Glomerular endothelial cell (primary cell): Measurements from ENCODE around the gene TRIM46. TPM values are rescaled to one million over a fixed set of nuclear protein-coding genes. Genes with fewer than 3 reads are reported as not detected.

Experiments
- DNase-seq: peaks from one replicate; pipeline ENCODE4 v3.0.0-alpha.2; 2011; ENCODE audit warnings: low read depth, low spot score; ENCODE audit errors: extremely low read depth
- total RNA-seq: library from RNA; depleted of rRNA; stranded (reverse); fragments of >200 nt; gene quantifications from 2 replicates; pipeline ENCODE4 v1.2.3, GENCODE V29; 2015

TRIM46 gene, protein sequence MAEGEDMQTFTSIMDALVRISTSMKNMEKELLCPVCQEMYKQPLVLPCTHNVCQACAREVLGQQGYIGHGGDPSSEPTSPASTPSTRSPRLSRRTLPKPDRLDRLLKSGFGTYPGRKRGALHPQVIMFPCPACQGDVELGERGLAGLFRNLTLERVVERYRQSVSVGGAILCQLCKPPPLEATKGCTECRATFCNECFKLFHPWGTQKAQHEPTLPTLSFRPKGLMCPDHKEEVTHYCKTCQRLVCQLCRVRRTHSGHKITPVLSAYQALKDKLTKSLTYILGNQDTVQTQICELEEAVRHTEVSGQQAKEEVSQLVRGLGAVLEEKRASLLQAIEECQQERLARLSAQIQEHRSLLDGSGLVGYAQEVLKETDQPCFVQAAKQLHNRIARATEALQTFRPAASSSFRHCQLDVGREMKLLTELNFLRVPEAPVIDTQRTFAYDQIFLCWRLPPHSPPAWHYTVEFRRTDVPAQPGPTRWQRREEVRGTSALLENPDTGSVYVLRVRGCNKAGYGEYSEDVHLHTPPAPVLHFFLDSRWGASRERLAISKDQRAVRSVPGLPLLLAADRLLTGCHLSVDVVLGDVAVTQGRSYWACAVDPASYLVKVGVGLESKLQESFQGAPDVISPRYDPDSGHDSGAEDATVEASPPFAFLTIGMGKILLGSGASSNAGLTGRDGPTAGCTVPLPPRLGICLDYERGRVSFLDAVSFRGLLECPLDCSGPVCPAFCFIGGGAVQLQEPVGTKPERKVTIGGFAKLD
- total RNA-seq, result 9.9 and 11.8 TPM in 2 replicates

DNA sequence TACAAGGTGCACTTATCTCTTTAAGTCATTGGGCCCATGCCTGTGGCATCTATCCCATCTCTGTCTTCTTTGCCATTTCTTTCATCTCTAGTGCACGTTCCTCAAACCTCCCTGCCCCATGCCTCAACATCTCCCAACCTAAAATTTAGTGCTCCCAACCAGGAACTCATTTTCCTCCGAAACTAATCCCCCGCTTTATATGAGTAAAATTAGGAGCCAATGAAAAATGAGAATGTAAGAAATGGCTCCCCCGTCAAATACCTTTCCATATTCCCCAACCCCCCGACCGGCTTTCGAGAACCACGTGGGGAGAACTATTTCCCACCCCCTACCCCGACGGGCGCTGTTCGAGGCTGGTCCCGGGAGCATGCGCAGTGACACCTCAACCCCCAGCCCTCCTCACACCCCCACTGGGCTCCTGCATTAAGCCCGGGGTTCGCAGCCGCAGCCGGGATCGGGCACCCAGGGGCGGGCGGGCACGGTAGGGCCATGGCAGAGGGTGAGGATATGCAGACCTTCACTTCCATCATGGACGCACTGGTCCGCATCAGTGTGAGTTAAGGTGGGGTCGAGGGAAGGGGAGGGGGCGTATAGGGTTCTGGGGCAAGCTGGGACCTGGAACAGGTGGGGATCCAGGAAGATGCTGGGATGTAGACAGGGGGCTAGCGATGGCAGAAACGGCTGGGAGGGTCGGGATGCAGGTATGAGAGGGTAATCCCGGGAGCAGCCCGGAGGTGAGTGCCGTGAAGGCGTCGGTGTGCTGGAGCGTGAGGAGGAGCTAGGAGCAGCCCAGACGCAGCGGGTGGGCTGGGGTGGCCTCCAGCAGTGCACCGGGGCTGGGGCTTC is at the start of gene TRIM46:
Gene TRIM46, plus strand, starts transcription at position 372 of the 846 bp plus-strand sequence. Its CDS starts 118 bp downstream, at position 490.
- no peak for DNase-seq

DNA sequence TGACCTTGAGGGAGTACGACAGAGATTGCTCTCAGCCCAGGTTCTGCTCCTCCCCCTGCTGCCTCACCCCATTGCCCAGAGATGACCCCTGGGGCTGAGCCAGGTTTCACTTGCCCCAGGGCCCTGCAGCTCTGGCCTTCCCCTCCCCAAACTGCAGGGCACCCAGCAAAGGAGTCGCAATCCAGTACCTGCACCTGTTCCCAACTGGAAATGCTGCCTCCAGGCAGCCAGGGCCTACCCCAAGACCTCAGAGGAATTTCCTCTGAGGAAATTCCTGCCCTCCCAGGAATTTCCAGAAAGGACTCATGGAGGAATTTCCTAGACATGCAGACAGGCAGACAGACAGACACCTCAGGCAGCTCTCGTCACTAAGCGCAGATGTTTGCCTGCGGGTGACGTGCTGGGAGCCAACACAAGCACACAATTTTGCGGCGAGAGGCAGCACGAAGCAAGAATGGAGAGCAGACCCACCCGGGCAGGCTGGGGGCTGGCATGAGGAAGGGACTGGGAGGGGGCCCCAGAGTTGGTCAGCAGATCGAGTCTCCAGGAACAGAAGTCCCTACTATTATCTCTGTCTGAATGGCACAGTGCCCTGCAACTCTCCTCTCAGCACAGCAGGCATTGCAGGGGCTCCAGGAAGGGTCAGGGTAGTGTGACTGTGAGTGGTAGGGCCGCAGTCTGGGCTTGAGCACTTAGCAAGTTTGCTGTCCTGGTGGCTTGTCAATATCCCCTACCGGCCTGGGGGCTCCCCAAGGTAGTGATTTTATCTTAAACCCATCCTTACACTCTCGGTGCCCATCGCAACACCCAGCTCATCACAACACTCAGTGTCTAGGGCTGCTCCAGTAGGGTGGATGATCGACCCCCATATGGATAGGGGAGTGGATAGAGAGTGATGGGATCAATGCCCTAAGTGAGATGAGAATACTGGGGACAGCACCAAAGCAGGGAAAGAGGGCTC is 48.9 kb upstream of the TRIM46 start:
- no peak for DNase-seq

DNA sequence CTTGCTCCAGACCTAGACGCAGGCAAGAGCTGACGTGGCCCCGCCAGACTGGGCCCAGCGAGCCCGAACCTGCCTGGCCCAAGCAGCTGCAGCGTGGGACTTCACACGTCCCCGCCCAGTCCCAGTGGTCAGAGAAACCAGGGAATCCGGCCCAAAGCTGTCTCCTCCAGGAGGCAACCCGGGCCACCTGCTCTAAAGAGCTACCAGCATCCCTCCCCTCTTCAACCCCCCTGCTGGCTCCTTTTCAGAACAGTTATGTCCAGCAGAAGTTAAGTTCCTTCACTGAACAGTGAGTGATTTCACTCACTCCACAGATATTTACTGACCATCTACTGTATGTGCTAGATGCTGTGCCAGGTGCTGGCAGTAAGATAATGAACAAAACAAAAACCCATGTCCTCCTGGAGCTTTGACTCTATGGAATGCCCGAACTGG is 48.1 kb upstream of the TRIM46 start:
- no peak for DNase-seq

DNA sequence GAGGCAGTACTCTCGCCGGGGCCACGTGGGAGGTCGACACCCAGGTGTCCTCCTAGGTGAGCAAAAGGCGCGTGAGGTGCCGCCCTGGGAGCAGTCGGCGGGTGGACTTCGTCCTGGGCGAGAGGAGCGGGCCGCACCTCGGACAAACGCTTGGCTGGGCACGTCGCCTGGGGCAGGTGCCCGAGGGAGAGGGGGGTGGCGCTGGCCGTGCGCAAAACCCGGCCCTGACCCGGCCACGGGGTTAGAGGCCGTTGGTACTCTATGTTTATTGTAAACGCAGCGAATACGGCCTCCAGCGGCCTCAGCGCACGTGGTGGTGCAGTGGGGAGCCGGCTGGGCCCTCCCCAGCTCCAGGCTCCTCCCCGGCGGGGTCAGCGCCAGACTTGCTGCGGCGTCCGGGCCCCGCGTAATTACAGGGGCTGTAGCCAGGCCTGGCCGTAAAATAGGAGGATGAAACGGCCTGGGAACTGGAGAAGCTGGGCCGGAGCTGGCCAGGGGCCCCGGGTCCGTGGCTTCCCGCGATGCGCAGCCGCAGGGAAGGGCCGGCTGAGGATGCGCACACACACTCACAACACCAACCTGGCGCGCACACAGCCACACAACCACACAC is 47.6 kb upstream of the TRIM46 start:
- no peak for DNase-seq

DNA sequence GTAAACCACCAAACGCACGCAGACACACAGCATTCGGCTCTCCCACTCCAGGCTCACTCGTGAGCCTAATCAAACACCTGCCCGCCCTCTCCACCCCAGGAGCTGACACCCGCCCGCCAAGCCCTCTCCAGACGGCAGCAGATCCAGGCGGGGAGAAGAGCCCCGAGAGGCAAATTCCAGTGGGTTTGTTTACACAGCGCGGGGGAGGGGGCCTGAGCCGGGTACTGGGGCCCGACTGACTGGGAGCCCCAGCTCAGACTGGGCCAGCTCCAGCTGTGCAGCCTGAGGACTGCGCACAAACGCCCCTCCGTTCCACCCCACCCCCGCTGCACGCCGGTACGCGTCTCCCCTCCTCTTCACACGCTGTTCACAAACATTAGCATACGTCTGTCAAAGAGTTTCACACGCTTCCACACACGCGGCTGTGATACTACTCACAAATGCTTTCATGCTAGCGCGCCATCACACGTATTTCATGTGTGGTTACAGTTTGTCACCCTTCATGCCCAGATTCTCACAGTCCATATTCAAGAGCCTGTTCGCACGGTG is 47.0 kb upstream of the TRIM46 start:
- no peak for DNase-seq

DNA sequence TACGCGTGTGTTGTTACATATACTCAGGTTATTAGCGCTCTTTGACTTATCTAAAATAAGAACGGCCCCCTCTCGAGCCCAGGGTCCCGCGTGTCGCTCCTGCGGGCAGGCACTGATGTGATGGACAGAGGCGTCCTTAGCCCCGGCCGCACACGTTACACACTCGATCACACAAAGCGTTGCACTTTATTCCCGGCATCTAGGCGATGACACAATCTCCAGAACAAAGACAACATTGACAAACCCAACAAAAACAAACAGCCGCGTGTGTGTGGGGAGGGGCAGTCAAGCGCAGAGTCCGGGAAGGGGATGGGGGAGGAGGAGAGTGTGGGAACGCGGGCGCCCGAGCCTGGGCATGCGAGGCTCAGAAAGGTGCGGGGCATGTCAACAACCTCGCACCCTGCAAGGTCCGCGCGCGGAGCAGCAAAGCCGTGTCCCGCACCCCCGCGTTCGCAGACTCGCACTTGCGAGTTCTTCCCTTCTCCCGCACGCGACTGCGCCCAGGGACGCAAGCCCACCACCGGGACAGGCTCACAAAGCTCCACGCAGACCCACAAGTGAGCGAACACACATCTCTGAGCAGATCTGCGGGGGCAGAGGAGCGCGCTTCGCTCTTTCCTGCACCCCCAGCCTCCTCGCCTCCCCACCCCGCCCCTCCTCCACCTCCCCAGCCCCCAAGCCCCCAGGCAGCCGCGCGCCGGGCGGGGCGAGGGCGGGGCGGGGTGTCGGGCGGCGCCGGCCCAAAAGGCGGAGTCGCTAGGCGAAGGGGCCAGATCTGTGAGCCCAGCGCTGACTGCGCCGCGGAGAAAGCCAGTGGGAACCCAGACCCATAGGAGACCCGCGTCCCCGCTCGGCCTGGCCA is 46.3 kb upstream of the TRIM46 start, which contains the start of gene EFNA1:
Gene EFNA1, plus strand, starts transcription at position 772 of the 862 bp plus-strand sequence. CDS start 102 bp downstream, outside the sequence.
- DNase-seq, result no peak

DNA sequence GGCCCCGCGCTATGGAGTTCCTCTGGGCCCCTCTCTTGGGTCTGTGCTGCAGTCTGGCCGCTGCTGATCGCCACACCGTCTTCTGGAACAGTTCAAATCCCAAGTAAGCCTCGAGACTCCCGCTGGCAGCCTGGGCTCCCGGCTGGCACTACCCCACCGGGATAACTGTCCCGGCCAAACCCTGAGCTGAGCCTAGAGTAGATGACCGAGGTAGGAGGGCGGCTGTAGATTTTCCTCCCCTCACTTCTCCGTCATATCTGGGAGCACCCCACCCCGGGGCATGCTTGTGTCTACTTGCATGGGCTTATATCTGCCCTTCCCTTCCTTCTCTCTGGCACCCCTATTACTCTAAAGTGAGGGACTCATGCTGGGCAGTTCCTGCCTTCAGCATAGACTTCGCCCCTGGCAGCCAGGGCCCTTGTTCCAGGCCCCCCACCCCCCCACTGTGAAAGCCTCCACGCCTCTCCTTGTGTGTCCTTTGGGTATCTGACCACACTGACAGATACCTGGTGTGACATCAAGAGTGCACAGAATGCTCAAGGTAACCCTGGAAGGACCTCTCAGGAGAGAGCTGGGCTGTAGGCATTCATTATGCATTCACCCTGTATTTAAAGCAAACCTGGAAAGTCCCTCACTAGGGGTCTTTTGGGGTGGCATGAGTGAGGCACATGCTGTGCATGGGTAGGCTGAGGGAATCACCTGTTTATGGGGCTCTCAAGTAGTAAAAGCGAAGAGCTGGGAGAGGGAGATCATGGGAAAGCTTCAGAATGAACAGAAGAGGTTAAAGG is 45.5 kb upstream of the TRIM46 start:
- DNase-seq, result no peak

DNA sequence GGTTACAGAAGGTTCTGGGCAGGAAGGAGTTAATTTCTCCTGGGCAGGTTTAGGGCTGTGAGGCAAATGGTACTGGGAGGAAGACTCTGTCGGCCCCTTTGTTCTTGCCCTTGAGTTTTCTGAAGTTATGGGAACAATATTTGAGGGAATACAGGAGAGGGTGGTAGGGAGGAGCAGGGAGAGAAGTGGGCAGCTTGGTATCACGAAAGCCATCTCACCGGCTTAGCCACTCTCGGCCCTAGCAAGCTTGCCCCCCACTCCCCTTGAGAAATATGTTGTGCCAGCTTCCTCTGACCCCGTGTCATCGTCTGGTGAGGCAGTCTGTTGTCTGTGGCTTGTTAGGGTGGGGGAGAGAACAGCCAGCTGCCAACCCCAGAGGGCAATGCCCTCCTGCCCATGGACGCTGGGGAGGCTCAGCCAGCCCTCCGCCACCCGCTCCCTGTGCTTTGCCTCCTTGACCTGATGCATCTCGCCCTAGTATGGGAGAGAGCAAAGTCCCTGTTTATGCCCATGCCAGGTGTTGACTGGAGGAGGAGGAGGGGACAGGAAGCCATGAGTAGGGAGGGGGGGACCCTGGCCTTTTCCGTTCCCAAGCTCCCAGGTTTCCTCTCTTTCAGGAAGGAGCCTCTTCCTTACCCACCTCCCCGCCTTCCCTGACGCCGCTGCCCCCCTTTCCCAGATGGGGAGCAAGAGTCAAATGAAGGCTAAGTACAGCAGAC is 44.7 kb upstream of the TRIM46 start:
- DNase-seq, result no peak

DNA sequence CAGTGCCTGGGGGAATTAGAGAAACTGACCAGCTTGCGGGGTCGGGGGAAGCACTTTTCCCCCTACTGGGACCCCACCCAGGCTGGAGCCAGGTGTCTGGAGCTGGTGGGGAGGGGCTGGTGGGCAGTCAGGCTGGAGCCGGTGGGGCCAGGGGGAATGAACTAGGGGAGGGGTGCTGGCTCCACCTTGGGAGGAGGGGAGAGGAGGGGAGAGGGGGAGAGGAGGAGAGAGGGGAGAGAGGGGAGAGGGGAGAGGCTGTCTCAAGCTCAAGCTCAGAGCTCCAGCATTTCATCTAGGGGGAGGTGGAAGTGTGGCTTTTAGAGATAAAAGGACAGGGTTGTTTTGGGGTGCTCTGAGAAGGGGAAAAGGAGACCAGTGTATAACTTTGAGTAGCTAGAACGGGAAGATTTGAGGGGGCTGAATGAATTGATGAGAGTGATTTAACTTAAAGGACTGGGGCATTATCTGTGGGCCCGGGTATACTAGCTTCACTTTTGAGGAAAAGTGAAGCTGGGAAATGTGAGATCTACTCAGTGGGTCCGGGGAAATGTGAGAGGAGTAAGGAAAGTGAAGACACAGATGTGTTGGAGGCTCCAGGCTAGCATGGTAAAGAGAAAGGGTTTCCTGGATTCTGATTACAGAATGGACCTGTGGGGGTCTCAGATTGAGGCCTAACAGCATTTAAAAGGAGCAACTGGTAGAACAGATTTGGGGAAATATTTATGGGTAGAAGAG is 43.2 kb upstream of the TRIM46 start:
- DNase-seq, result no peak

DNA sequence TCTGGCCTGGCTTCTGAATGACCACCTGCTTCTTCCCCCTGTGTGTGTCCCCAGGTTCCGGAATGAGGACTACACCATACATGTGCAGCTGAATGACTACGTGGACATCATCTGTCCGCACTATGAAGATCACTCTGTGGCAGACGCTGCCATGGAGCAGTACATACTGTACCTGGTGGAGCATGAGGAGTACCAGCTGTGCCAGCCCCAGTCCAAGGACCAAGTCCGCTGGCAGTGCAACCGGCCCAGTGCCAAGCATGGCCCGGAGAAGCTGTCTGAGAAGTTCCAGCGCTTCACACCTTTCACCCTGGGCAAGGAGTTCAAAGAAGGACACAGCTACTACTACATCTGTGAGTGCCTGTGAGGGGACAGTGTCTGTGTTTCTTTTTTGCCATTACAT is 42.4 kb upstream of the TRIM46 start:
- no peak for DNase-seq

DNA sequence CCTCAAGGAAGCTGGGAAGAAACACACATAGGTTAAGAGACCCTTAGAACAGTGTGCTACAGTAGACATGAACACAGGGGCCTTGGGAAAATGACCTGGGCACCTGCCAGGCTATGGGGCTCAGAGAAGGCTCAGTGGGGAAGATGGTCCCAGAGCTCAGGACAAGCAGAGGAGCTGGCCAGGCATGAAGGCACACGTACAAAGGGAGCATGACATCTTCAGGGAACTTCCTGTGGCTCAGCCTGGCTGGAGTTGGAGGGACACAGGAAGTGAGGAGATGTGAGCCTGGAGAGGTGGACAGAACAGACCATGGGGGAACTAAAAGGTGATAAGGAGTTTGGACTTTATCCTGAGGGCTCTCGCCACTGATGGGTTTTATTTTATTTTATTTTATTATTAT is 41.8 kb upstream of the TRIM46 start:
- DNase-seq, result no peak

DNA sequence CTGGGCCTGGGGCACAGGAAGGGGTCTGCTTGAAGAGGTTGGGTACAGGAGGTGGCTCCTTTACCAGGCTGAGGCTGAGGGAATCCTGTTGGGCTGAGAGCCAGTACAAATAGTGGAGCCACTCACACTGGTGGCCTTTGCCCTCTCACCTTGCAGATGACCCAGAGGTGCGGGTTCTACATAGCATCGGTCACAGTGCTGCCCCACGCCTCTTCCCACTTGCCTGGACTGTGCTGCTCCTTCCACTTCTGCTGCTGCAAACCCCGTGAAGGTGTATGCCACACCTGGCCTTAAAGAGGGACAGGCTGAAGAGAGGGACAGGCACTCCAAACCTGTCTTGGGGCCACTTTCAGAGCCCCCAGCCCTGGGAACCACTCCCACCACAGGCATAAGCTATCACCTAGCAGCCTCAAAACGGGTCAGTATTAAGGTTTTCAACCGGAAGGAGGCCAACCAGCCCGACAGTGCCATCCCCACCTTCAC is 39.8 kb upstream of the TRIM46 start:
- no peak for DNase-seq

DNA sequence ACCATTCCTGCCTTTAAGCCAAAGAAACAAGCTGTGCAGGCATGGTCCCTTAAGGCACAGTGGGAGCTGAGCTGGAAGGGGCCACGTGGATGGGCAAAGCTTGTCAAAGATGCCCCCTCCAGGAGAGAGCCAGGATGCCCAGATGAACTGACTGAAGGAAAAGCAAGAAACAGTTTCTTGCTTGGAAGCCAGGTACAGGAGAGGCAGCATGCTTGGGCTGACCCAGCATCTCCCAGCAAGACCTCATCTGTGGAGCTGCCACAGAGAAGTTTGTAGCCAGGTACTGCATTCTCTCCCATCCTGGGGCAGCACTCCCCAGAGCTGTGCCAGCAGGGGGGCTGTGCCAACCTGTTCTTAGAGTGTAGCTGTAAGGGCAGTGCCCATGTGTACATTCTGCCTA is 39.3 kb upstream of the TRIM46 start:
- no peak for DNase-seq

DNA sequence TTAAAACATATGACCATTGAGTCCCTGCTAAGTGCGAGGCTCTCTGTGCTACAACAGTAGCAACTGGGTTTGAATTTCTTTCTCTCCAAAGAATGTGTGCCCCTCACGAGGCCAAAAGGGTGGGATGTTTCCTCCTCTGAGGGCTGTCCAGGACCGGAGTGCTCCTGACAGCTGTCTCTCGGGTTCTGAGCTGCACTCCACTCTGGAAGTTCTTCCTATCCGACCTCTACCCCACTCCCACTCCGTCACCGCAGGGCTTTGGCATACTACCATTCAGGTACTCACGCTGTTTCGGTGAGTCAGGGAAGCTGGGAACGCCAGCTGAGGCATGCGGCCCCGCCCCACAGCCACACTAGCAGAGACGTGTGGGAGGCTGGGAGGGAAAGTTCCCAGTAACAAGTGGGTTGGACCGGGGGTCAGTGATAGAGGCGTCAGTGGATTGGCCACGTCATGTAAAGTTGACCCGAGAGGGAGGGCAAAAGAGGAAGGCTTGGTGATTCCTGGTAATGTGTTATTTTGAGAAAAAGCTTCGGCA is 38.7 kb upstream of the TRIM46 start:
- peak; percentile 80 for DNase-seq

DNA sequence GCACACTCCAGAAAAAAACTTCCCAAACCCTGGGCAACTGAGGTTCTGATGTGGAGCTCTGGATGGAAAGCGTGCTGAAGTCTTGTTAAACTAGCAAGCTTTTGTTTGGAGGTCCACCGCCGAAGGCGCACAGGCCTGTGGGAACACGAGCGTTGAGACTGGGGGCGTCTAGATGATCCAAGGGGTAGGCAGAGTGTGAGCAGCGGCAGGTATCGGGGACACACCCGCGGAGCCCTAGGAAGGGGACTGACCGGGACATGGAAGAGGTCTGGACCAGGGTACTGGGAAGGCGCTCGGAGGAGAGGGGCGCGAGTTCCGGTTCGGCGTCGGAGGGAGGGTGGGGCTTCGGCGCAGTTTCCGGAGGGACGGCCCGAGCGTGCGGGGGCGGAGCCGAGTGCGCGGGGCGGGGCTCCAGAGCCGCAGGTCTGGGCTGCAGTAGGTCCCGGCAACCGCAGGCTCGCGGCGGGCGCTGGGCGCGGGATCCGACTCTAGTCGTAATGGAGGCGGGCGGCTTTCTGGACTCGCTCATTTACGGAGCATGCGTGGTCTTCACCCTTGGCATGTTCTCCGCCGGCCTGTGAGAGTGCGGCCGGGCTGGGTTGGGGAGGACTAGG is 38.1 kb upstream of the TRIM46 start, which contains the start of gene SLC50A1:
Gene SLC50A1, plus strand, starts transcription at position 438 of the 614 bp plus-strand sequence. Its CDS starts 60 bp downstream, at position 498.
- peak; percentile 36 for DNase-seq
